ENCODE measurements around the gene SLC17A9.

Gene SLC17A9

DNA sequence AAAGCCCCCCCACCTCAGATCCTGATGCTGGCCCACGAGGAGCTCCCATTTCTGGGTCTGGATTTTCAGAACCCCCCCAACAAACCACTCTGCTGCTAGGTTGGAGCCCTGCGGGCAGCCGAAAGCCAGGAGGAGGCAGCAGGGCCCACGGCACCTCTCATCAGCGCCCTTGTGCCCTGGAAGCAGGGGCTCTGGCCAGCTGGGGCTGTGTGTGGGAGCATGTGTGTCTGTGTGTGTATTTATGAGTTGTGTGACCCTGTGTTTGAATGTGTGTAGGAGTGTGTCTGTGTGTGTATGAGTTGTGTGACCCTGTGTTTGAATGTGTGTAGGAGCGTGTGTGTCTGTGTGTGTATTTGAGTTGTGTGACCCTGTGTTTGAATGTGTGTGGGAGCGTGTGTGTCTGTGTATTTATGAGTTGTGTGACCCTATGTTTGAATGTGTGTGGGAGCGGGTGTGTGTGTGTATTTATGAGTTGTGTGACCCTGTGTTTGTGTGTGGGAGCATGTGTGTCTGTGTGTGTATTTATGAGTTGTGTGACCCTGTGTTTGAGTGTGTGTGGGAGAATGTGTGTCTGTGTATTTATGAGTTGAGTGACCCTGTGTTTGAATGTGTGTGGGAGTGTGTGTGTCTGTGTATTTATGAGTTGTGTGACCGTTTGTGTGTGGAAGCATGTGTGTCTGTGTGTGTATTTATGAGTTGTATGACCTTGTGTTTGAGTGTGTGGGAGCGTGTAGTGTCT lies 18.9 kb downstream of the SLC17A9 start:
- no peak for DNase-seq (ENCODE audit: low read depth)
- TF ChIP-seq CTCF (conservative IDR thresholded peaks at IDR 0.05; ENCODE audit: control insufficient read depth, insufficient read depth, low read depth, low read length): no peak
- H3K4me3 ChIP-seq (ENCODE audit: control insufficient read depth, low read depth, low read length): no peak overlapping the region

GRCh38 chr20:62971950-62972844 lies 19.7 kb downstream of the SLC17A9 start:
- H3K4me3 ChIP-seq (ENCODE audit: control insufficient read depth, low read depth, low read length): peak overlapping the region; percentile 7
- DNase-seq (ENCODE audit: low read depth): peak; percentile 70
- peak; percentile 80 for TF ChIP-seq CTCF (conservative IDR thresholded peaks at IDR 0.05; ENCODE audit: control insufficient read depth, insufficient read depth, low read depth, low read length)

- no peak overlapping the region for H3K4me3 ChIP-seq (ENCODE audit: control insufficient read depth, low read depth, low read length)
- TF ChIP-seq CTCF (conservative IDR thresholded peaks at IDR 0.05; ENCODE audit: control insufficient read depth, insufficient read depth, low read depth, low read length): no peak
- DNase-seq (ENCODE audit: low read depth): no peak
Observed at GRCh38 chr20:62972845-62973745, 20.6 kb downstream of the SLC17A9 start.

GRCh38 chr20:62975251-62975760 lies 22.8 kb downstream of the SLC17A9 start:
- DNase-seq (ENCODE audit: low read depth): no peak
- TF ChIP-seq CTCF (conservative IDR thresholded peaks at IDR 0.05; ENCODE audit: control insufficient read depth, insufficient read depth, low read depth, low read length): no peak
- H3K4me3 ChIP-seq (ENCODE audit: control insufficient read depth, low read depth, low read length): no peak overlapping the region

- no peak for TF ChIP-seq CTCF (conservative IDR thresholded peaks at IDR 0.05; ENCODE audit: control insufficient read depth, insufficient read depth, low read depth, low read length)
- no peak for DNase-seq (ENCODE audit: low read depth)
- no peak overlapping the region for H3K4me3 ChIP-seq (ENCODE audit: control insufficient read depth, low read depth, low read length)
Observed at GRCh38 chr20:62975812-62976508, 23.5 kb downstream of the SLC17A9 start.

All from fibroblast of mammary gland (primary cell).